ENCODE measurements around the gene DUOX1. TPM values are rescaled to one million over a fixed set of nuclear protein-coding genes. Genes with fewer than 3 reads are reported as not detected.

DUOX1 gene
- total RNA-seq, 2 donors from 2014 or later: 0.26 to 0.66 TPM

GRCh38 chr15:45131510-45131909, 1.7 kb downstream of the DUOX1 start:
- H3K9me3 ChIP-seq: no peaks in the 10 kb centered on the region
- DNase-seq: no peak
- WGBS, 2 donors: 32 to 56% methylated on average over 3 of the region's 3 CpGs
- H3K27ac ChIP-seq: no peak overlapping the region
- peaks cover 13% of the 10 kb centered on the region for H3K4me1 ChIP-seq
- no peaks in the 10 kb centered on the region for H3K36me3 ChIP-seq (replicated peaks in 1 of 2; ENCODE audit: insufficient read depth in 1 of 2, low read depth in 2 of 2)
- TF ChIP-seq POLR2A (IDR thresholded peaks at IDR 0.05) (no peak), CTCF (IDR thresholded peaks at IDR 0.05) (no peak)
- intact Hi-C loops (cut with DNase I): no loop called here
- H3K4me3 ChIP-seq: no peak overlapping the region
- no peak for ATAC-seq
- peaks cover 0 to 6% of the 10 kb centered on the region in 2 donors for H3K27me3 ChIP-seq

GRCh38 chr15:45132844-45133560, 3.2 kb downstream of the DUOX1 start:
- TF ChIP-seq POLR2A (IDR thresholded peaks at IDR 0.05) (no peak), CTCF (IDR thresholded peaks at IDR 0.05) (no peak)
- intact Hi-C loops (cut with DNase I): no loop called here
- no peaks in the 10 kb centered on the region for H3K36me3 ChIP-seq (replicated peaks in 1 of 2; ENCODE audit: insufficient read depth in 1 of 2, low read depth in 2 of 2)
- no peak for DNase-seq
- H3K9me3 ChIP-seq: no peaks in the 10 kb centered on the region
- no peak overlapping the region for H3K4me3 ChIP-seq
- ATAC-seq: no peak
- peaks cover 0 to 6% of the 10 kb centered on the region in 2 donors for H3K27me3 ChIP-seq
- 77 to 81% methylated on average over 3 of the region's 3 CpGs for WGBS, 2 donors
- H3K4me1 ChIP-seq: peaks cover 13% of the 10 kb centered on the region
- H3K27ac ChIP-seq: no peak overlapping the region

GRCh38 chr15:45133561-45133920, 3.7 kb downstream of the DUOX1 start:
- Histone ChIP-seq H3K4me1 (peaks cover 13% of the 10 kb centered on the region), H3K27ac (no peak overlapping the region), H3K36me3 (replicated peaks in 1 of 2; ENCODE audit: insufficient read depth in 1 of 2, low read depth in 2 of 2) (no peaks in the 10 kb centered on the region), H3K9me3 (no peaks in the 10 kb centered on the region), H3K4me3 (no peak overlapping the region), H3K27me3 (peaks cover 0 to 6% of the 10 kb centered on the region in 2 donors)
- intact Hi-C loops (cut with DNase I): no loop called here
- 73 to 74% methylated on average over 5 of the region's 5 CpGs for WGBS, 2 donors
- no peak for TF ChIP-seq POLR2A (IDR thresholded peaks at IDR 0.05)
- TF ChIP-seq CTCF (IDR thresholded peaks at IDR 0.05): no peak
- DNase-seq: no peak
- ATAC-seq: no peak

- Histone ChIP-seq H3K36me3 (replicated peaks in 1 of 2; ENCODE audit: insufficient read depth in 1 of 2, low read depth in 2 of 2) (no peaks in the 10 kb centered on the region), H3K27ac (no peak overlapping the region), H3K27me3 (peaks cover 0 to 6% of the 10 kb centered on the region in 2 donors), H3K4me3 (no peak overlapping the region), H3K4me1 (peaks cover 13% of the 10 kb centered on the region), H3K9me3 (no peaks in the 10 kb centered on the region)
- DNase-seq (no peak), ATAC-seq (no peak)
- intact Hi-C loops (cut with DNase I): no loop called here
- 85 to 92% methylated on average over 3 to 7 of the region's 7 CpGs for whole genome bisulfite sequencing, 2 donors
- no peak for TF ChIP-seq CTCF (IDR thresholded peaks at IDR 0.05)
- TF ChIP-seq POLR2A (IDR thresholded peaks at IDR 0.05): no peak
Observed at GRCh38 chr15:45134046-45134445, 4.3 kb downstream of the DUOX1 start.
